ENCODE measurements around the gene MYB.

DNA sequence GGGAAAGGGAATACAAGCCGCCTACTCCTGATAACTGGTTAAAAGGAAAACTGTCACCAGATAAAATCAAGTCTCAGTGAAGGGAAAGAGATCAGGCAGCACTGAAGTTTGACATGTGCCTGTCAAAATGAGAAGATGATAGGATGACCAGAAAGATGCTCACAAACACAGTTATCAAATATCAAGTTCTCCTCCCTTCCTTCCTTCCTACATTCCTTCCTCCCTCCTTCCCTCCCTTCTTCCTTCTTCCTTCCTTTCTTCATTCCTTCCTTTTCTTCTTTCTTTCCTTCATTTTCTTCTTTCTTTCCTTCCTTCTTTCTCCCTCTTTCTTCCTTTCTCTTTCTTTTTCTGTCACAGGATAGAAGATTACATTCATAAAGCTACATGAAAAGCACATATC, 55.2 kb downstream of the MYB start:
- TF ChIP-seq, protein P1, sequence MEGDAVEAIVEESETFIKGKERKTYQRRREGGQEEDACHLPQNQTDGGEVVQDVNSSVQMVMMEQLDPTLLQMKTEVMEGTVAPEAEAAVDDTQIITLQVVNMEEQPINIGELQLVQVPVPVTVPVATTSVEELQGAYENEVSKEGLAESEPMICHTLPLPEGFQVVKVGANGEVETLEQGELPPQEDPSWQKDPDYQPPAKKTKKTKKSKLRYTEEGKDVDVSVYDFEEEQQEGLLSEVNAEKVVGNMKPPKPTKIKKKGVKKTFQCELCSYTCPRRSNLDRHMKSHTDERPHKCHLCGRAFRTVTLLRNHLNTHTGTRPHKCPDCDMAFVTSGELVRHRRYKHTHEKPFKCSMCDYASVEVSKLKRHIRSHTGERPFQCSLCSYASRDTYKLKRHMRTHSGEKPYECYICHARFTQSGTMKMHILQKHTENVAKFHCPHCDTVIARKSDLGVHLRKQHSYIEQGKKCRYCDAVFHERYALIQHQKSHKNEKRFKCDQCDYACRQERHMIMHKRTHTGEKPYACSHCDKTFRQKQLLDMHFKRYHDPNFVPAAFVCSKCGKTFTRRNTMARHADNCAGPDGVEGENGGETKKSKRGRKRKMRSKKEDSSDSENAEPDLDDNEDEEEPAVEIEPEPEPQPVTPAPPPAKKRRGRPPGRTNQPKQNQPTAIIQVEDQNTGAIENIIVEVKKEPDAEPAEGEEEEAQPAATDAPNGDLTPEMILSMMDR (conservative IDR thresholded peaks at IDR 0.05): no peak
- no peak for TF ChIP-seq ZFX (IDR thresholded peaks at IDR 0.05)
